Astrocyte of the hippocampus (primary cell): Measurements from ENCODE around the gene LIN7A.
"Not testable (repeated sequence)": the region's sequence is repeated elsewhere in the genome, so short reads cannot be mapped to it uniquely, and the experiment has no call there.

ENCODE experiments used
- DNase-seq: peaks from one replicate; pipeline ENCODE4 v3.0.0; 2011; ENCODE audit warnings: low read depth, low spot score

Gene LIN7A

DNA sequence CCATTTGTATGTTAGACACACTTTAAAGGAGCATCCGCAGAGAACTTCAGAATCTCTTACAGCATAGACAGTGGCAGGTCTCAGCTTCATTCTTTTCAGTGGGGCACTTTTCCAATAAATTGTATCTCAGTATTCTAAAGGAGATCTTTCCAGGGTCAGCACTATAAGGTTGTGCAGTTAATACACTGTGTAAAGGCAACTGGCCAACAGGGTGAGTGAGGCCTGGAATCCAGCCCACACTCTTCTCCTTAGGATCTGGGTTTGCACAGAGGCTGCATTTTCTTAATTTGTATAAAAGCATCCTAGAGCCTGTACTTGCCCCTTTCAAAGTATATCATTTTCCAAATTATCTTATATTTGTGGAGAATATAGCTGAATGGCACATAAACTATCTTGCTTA is 126.9 kb downstream of the LIN7A start:
- peak; percentile 58 for DNase-seq

DNA sequence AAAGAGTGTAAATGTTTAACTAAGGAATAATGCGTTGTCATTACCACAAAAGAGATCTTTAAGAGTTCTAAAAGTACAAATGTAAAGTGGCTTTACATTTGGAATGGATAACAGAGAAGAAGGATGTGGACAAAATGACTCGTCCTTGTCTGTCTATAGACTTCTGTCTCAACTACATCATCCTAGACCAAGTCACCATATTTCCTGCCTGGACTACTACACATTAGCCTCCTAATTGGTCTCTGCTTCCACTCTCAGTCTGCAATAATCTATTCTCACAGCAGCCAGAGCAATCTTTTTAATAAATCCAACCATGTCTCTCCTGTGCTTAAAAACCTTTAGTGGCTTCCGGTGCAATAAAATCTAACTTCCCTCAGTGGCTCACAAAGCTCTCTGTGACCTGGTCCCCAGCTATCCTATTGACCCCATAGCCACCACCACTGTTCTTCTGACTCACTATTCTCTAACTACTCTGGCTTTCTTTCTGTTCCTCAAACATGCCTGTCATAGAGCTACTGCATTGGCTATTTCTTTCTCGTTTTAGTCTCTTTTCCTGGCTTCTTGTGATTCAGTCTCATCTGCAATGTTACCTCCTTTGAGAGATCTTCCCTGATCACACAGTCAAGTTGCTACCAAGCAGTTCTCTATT is 130.0 kb downstream of the LIN7A start:
- no peak for DNase-seq

DNA sequence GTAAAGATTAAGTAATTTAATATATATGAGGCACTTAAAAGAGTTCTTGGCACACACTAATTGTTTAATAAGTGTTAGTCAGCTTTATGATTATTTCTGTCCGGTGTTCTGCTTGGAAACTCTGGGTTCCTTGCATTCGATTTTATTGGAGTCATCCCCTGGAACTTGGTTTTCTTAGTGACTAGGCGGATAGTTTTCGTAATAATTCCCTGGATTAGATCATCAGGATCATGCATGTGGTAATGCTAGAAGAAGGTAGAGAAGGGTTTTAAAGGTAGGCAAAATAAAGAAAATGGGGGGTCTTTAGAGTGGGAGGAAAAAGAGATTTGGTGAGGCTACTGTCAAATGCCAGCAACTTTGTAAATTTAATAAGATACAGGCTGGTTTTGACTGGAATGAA is 132.6 kb downstream of the LIN7A start:
- no peak for DNase-seq

DNA sequence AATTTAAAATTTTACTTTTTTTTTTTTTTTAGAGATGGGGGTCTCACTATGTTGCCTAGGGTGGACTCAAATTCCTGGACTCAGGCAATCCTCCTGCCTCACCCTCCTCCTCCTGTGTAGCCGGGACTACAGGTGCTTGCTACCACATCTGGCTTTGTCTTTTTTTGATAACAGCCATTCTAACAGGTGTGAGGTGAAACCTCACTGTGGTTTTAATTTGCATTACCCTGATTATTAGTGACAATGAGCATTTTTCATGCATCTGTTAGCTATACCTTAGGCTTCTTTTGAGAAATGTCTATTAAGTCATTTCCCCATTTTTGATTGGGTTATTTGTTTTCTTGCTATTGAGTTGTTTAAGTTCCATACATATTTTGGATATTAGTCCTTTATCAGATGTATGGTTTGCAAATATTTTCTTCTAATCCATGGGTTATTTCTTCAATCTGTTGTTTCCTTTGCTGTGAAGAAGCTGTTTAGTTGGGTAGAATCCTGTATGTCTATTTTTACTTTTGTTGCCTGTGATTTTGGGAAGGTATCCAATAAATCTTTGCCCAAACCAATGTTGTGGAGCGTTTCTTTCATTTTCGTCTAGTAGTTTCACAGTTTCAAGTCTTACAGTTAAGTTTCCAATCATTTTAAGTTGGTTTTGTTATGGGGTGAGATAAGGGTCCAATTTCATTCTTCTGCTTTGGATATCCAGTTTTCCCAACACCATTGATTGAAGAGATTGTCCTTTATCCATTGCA is 134.9 kb downstream of the LIN7A start:
- DNase-seq: no peak

DNA sequence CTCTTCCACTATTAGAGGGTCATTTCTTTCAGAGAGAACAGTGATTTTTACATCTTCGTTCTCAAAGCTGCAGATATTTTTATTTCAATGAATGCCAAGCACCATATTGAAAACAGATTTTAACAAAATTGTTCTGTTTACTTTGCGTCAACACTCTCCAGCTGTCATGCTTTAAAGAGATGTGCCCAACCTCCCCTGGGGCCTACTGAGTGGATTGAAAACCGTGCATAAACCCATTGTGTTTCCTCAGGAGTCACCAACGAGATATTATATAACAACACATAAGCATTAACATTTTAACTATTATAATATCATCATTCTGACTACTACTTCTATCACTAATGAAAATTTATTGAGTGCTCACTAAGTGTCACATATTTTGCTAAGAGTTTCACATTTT is 139.5 kb downstream of the LIN7A start:
- no peak for DNase-seq

DNA sequence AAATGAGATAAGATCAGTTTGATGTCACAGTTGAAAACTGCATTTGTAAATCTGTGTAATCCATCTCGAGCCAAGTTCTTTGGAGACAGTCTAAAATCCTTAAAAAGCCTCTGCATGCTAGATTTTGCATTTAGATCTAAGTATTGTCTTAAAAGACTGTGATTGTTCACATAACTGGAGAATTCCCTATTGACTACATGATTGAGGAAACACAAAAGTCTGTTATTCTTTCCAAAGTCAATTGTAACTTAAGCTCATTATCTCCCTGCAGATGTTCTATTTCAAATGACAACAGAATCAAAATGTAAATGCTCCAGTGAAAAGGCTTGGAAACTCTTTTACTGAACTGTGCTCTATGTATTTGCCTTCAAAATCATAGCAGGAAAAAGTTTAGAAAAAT is 143.2 kb downstream of the LIN7A start:
- no peak for DNase-seq

DNA sequence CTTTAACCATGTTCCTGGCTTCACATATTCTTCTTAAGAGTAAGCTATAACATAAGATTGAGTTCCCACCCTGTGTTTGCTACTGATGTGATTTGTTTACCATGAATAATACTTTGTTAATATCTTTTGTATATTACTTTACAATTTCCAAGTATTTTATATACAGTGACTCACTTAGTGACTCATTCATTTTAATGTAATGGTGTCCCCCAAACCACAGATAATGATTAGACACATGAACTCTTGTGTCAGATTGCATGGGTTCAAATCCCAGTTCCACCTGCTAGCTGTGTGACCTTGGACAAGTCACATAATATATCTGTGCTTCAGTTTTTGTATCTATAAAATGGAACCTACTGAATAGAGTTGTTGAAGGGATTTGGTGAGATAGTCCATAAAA is 144.9 kb downstream of the LIN7A start:
- DNase-seq: no peak

DNA sequence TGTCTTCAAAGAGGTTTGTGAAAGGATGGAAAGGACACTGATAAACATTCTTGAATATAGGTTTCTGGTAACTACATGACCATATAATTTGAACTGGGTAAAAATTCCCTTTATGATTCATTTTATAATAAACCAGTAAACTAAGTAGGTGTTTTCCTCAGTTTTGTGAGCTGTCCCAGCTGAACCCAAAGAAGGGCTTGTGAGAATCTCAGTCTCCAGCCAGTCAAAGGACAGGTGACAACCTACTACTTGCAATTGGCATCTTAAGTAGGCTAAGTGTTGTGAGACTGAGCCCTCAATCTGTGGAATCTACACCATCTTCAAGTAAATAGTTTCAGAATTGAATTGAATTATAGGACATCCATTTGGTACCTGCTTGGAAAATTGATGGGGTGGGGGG is 145.9 kb downstream of the LIN7A start:
- DNase-seq: no peak

DNA sequence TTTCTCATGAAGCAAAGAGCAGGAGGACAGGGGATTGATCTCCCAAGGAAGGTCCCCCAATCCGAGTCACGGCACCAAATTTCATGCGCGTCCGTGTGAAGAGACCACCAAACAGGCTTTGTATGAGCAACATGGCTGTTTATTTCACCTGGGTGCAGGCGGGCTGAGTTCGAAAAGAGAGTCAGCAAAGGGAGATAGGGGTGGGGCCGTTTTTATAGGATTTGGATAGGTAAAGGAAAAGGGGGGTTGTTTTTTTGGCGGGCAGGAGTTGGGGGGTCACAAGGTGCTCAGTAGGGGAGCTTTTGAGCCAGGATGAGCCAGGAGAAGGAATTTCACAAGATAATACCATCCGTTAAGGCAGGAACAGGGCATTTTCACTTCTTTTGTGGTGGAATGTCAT is 149.3 kb downstream of the LIN7A start:
- not testable (repeated sequence) for DNase-seq

DNA sequence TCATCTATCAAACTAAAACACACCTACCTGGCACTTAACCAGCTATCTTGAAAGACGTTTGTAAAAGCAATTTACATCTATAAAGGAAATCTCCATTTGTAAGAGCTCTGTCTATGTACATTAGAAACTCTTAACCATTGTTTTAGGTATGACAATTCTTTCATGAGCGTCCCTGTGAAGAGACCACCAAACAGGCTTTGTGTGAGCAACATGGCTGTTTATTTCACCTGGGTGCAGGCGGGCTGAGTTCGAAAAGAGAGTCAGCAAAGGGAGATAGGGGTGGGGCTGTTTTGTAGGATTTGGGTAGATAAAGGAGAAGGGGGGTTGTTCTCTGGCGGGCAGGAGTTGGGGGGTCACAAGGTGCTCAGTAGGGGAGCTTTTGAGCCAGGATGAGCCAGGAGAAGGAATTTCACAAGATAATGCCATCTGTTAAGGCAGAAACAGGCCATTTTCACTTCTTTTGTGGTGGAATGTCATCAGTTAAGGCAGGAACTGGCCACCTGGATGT is 154.7 kb downstream of the LIN7A start:
- not testable (repeated sequence) for DNase-seq

DNA sequence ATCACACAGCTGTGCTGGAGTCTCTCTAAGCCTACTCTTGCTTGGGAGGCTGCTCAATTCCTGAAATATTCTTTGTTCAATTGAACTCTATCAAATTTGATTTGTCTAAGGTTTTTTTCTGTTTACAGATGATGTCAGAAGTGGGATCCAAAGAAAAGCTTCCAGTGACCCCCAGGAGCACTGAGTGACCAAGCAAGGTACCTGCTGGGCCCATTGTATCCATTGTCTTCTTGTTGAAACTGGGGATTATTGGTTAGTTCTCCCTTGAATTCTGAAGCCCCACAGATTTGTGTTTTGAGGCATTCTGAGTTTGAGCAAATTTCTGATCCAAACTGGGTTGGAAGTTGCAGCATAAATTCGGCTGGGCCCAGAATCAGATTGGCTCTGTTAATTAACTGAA is 156.4 kb downstream of the LIN7A start:
- no peak for DNase-seq

DNA sequence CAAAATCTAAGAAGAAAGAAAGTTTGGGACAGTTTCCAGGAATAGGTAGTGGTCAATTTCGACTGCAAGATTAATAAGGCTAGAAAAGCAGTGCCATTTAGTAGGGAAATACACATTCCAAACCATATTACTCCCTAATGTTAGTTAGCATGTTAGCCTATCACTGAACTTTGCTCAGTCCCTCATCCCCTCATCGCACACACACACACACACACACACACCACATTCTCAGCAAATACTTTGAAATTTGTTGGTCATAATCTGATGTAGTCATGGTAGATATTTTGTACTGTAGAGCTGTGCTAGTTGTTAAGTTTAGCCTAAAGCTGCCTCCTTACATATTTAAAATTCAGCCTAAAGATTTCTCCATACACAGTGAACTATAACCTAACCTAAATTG is 157.0 kb downstream of the LIN7A start:
- DNase-seq: peak; percentile 23

DNA sequence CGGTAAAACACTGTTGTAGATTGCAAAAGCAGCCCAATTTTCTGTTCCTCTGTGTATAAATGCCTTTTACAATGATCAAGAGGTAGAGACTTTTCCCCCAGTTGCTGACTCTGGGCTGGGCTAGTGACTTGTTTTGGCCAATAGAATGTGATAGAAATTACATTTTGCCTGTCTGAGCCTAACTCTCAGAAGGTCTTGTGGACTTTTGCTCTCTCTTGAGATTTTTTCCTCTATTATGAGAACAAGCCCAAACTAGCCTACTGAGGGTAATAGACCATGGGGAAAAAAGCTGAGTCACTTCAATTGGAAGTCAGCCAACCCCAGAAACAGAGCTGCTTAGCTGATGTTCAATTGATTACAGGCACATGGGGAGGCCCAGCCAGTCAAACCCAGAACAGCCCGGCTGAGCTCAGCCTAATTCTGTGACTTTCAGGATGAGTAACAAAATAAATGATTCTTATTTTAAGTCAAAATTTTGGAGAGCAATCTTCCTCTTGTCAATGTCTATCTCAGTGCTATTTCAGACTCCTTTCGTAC is 159.7 kb downstream of the LIN7A start:
- peak; percentile 95 for DNase-seq

DNA sequence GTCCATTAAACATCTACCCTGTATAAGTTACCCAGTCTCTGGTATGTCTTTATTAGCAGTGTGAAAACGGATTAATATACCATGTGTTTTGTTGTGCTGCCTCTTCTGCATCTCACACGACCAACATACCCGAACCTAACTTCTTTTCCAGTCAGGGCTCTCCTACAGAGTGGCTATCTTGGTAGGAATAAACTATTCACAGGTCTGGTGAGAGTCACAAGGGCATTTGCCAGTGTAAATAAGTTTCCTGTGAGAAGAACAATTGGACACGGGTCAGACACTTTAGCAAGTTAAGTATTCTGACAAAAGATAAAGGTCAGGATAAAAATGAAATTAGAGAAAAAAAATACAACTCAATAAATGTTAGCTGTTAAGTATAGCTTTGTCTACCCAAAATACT is 160.1 kb downstream of the LIN7A start:
- DNase-seq: peak; percentile 35

DNA sequence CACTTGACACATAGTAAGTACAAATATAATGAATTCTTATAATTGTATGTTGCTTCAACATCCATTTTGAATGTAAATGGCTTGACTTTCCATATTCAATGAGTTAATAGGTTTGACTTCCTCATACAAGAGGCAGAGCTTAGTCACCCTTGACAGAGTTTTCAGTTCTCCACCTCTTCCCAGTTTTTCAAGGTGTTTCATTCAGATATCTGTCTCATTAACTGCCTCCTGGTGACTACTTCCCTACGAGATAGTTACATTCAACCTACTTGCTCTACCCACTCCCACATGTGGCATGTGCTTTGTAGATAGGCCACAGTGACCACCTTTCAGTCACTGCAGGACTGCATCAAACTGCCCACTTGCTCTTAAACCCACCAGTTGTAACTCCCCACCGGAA is 161.0 kb downstream of the LIN7A start:
- no peak for DNase-seq

DNA sequence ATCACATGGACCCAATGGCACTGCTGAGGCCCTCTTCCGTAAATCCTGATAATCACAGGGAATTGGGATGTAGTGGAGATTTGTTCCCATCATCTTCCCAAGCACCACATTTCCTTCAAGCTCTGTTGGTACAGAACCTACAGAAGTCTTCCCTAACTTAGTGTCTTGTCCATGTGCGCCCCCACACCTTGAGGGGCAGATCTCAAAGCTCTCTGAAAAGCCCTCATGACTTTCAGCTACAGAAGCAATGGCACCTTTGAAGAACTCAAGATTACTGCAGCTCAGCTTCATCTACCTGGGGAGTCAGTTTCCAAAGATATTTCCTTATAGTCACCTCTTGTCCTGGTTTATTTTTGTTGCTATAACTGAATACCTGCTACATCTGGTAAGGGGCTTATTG is 166.8 kb downstream of the LIN7A start:
- no peak for DNase-seq

DNA sequence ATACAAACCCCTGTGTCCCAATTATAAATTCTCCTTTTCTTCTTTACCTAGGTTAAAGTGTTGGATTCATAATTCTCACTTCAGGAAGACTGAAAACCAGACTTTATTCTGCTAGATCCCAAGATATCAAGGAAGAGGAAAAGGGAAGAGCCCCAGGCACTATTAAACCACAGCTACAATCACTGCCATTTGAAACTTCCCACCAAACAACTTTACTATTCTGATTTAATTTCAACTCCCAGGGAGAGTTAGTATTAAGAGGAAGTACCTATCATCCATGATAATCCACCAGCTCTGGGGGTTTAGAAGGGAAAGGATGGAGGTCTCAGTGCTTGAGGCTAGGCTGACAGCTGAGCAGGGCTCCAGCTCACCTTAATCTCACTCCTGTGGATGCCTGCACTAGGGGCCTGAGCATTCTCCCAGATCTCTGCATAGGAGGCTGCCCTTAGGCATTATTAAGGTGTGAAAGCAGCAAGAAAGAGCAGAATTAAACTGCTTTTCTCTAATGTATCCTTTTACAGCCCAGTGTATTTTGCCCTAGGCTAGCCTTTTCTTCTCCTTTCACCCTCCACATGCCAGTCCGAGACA is 168.1 kb downstream of the LIN7A start:
- no peak for DNase-seq

DNA sequence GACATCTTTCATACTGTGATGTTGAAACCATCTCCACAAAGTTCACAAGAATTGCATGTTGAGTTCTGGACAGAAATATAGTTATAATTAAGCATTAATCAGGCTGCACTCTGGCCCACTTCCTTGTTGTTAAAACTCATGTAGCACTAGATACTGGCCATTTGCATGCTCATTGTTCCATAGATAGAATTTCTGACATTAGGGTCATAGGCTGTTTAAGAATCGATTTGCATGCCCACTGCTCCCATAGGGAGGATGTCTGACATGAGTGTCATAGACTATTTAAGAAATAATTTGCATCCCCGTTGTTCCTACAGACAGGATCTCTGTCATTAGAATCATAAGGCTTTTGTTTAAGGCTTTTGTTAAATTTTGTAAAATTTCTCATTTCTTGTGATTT is 170.8 kb downstream of the LIN7A start:
- no peak for DNase-seq

DNA sequence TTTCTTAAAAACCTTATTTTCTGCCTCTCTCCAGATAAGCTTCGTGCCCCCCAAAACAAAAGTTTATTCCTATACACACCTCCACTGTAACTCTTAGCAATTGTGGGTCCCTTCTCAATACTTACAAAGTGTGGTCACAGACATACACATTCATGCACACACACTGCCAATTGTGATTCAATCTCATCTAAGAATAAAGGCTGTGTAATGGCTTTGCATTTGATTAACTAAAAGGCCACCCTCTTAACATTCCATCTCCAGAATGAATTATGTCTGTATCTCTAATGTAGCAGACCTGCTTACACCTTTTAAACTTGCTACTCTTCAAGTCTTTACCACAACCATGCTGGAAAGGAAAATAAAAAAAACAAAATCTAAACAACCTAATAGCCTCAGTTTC is 171.5 kb downstream of the LIN7A start:
- DNase-seq: no peak

DNA sequence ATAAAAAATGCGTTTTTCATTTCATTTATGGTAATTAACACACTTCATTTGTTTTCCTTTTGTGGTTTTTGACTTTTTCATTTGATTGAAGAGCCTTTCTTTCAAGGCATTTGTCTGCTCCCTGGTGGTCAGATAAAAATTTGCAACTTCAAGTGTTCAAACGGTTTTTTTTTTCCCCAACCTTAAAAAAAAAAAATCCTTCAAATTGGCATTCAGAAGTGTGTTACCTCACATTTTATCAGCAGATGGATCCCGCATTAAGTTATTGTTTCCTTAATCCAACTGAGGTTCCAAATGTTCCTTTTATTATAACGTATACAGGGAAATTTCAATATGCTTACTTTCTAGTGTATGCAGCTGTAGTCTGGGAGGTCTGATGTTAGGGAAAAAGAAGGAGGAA is 173.9 kb downstream of the LIN7A start:
- DNase-seq: peak; percentile 71

DNA sequence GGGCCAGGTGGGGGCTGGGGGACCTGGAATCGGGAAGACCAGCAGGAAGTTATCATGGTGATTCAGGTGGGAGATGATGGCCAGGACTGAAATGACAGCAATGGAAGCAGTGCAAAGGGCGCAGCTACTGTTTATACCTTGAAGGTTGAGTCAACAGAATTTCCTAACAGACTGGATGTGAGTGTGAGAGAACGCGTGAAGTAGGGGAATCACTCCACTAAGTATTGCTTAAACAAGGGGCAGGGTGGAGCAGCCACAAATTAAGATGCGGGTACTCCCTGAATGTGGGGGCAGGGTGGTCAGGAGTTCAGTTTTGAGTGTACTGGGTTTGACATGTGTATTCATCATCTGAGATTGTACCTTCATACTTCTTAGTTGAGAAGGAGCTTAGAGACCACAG is 175.9 kb downstream of the LIN7A start:
- DNase-seq: no peak

DNA sequence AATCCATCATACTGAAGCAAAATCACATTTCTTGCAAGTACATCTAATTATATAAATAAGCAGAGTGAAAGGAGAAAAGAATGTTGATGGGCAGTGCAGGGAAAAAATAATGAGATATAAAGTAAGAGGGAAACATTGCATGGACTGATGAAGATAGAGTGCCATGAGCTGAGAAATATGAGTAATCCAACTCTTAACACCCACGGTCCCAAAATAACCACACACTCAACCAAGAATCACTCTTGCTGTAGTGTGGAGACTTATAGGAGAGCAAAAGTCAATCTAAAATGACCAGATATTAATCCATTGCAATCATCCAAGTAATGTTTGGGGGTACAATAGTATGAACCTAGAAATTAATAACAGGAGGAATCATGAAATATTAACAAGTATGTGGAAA is 180.9 kb downstream of the LIN7A start:
- DNase-seq: no peak

DNA sequence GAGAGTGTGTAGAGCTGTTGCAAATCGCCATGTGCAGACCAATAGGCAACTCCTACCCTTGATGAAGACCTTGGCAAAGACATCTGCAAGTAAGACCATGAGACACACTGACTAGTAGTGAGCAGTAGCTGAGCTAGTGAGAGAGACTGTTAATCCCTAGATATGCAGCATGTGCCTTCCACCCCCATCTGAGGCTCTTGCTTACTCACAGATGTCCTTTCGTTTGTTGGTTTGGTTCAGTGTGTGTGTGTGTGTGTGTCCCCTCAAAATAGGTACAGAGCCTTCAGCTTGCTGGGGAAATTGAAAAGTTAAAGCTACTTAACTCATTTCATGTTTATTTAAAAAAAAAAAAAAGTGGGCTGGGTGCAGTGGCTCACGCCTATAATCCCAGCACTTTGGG is 183.5 kb downstream of the LIN7A start:
- no peak for DNase-seq
